HCT116 (cell line): ENCODE measurements around the gene SMAP2. TPM values are rescaled to one million over a fixed set of nuclear protein-coding genes. Genes with fewer than 3 reads are reported as not detected.

Experiments used
- ATAC-seq: fragments of 200-7000 bp; cut with Tn5 transposase; 2 replicates; pipeline ENCODE4 v1.9.1; 2020; ENCODE audit warnings: mild to moderate bottlenecking, moderate library complexity
- BruUV-seq: library from RNA; stranded (reverse); fragments of 400-500 nt; replicated peaks from 2 replicates; lab custom pipeline; 2021; lab: Mats Ljungman, UMichigan
- CTCF ChIA-PET: fragments of 300-600 bp; sonication (Branson Sonifier 250); formaldehyde crosslinking; loops from one replicate; lab custom pipeline; 2021; ENCODE audit warnings: antibody characterized with exemption; lab: Charles Lee
- POLR2A ChIA-PET: fragments of 300-600, 350-600 bp; sonication (Branson Sonifier 250); formaldehyde crosslinking; loops from one replicate; lab custom pipeline; 2021; ENCODE audit warnings: antibody characterized with exemption; lab: Charles Lee
- RAD21 ChIA-PET, 2 experiments: fragments of 300-600 bp; sonication (Branson Sonifier 250); formaldehyde crosslinking; loops; one replicate each; lab custom pipeline; 2023; ENCODE audit warnings: low total read pairs in 2 of 2; ENCODE audit not compliant: uncharacterized antibody in 2 of 2, unreplicated experiment in 2 of 2, low non-redundant PET in 1 of 2; lab: Charles Lee
- DNase-seq: peaks from one replicate; pipeline ENCODE4 v3.0.0-alpha.2; 2010; ENCODE audit warnings: low read depth, low spot score
- H2AFZ ChIP-seq: fragments of 200-600 bp; shearing (Covaris generic), sonication (generic); 2 replicates; pipeline ENCODE4 v1.6.1; 2017; ENCODE audit warnings: low read depth, mixed run types, mixed read lengths, antibody characterized with exemption, low read length; ENCODE audit not compliant: poor library complexity, severe bottlenecking
- H3K27ac ChIP-seq: 2 replicates; pipeline ENCODE4 v1.5.1; 2012; ENCODE audit warnings: low read depth, low read length
- H3K27me3 ChIP-seq: fragments of 200-600 bp; sonication (generic); 2 replicates; pipeline ENCODE4 v1.6.1; 2016; ENCODE audit warnings: mixed run types, low read length, mixed read lengths; ENCODE audit not compliant: insufficient read depth
- H3K36me3 ChIP-seq, 2 experiments: fragments of 200-500 bp in 1 of 2; fragments of 200-600 bp in 1 of 2; sonication (Bioruptor generic) in 1 of 2; sonication (generic) in 1 of 2; 2 replicates each; pipeline versions ENCODE4 v1.5.1 to v1.6.1; 2014 to 2016; ENCODE audit warnings: low read length in 2 of 2, inconsistent platforms in 1 of 2, mixed read lengths in 1 of 2, mixed run types in 1 of 2; ENCODE audit not compliant: insufficient read depth in 2 of 2, control insufficient read depth in 1 of 2
- H3K4me1 ChIP-seq, 2 experiments: fragments of 200-600 bp in 1 of 2; sonication (generic) in 1 of 2; 2 replicates each; pipeline versions ENCODE4 v1.5.1 to v1.6.1; 2012 to 2017; ENCODE audit warnings: low read length in 2 of 2, inconsistent platforms in 1 of 2, mild to moderate bottlenecking in 1 of 2, mixed read lengths in 1 of 2, mixed run types in 1 of 2, moderate library complexity in 1 of 2; ENCODE audit not compliant: insufficient read depth in 2 of 2, control insufficient read depth in 1 of 2
- H3K4me2 ChIP-seq: fragments of 200-600 bp; sonication (generic); 2 replicates; pipeline ENCODE4 v1.6.1; 2017; ENCODE audit warnings: mixed run types, low read length, mixed read lengths
- H3K4me3 ChIP-seq, 2 experiments: fragments of 200-600 bp in 1 of 2; sonication (generic) in 1 of 2; replicated peaks in 1 of 2; 2 replicates each; pipeline ENCODE4 v1.5.1; 2011 to 2016; ENCODE audit warnings: low read length in 2 of 2, control low read depth in 1 of 2, low read depth in 1 of 2, mild to moderate bottlenecking in 1 of 2, mixed read lengths in 1 of 2, mixed run types in 1 of 2
- H3K79me2 ChIP-seq: fragments of 200-600 bp; sonication (generic); 2 replicates; pipeline ENCODE4 v1.6.1; 2017; ENCODE audit warnings: mild to moderate bottlenecking, mixed run types, low read length, moderate library complexity, mixed read lengths; ENCODE audit not compliant: insufficient read depth
- H3K9ac ChIP-seq: fragments of 200-600 bp; sonication (generic); 2 replicates; pipeline ENCODE4 v1.6.1; 2016; ENCODE audit warnings: low read length, mixed read lengths
- H3K9me2 ChIP-seq: fragments of 200-600 bp; sonication (generic), shearing (Covaris generic); 2 replicates; pipeline ENCODE4 v1.6.1; 2017; ENCODE audit warnings: mixed run types, mild to moderate bottlenecking, moderate library complexity; ENCODE audit not compliant: insufficient read depth
- H3K9me3 ChIP-seq, 2 experiments: fragments of 200-500 bp in 1 of 2; fragments of 200-600 bp in 1 of 2; sonication (Bioruptor generic) in 1 of 2; sonication (generic) in 1 of 2; 2 replicates each; pipeline ENCODE4 v1.6.1; 2014 to 2017; ENCODE audit warnings: low read length in 2 of 2, mixed read lengths in 2 of 2, inconsistent platforms in 1 of 2, low read depth in 1 of 2, mild to moderate bottlenecking in 1 of 2, mixed run types in 1 of 2, moderate library complexity in 1 of 2; ENCODE audit not compliant: control insufficient read depth in 1 of 2, insufficient read depth in 1 of 2
- H4K20me1 ChIP-seq: fragments of 200-600 bp; sonication (generic), shearing (Covaris generic); 2 replicates; pipeline ENCODE4 v1.6.1; 2017; ENCODE audit warnings: mixed run types, mild to moderate bottlenecking, moderate library complexity; ENCODE audit not compliant: insufficient read depth
- CEBPB ChIP-seq: IDR thresholded peaks from 2 replicates; pipeline ENCODE4 v1.6.1; 2012; ENCODE audit warnings: low read depth
- ELF1 ChIP-seq: IDR thresholded peaks from 2 replicates; pipeline ENCODE4 v1.6.1; 2012; ENCODE audit warnings: low read depth, borderline replicate concordance
- EZH2phosphoT487 ChIP-seq: fragments of 200-600 bp; IDR thresholded peaks from 2 replicates; pipeline ENCODE4 v1.6.1; 2018; ENCODE audit warnings: antibody characterized with exemption, borderline replicate concordance
- JUND ChIP-seq: IDR thresholded peaks from 2 replicates; pipeline ENCODE4 v1.6.1; 2012
- MAX ChIP-seq: IDR thresholded peaks from 2 replicates; pipeline ENCODE4 v1.6.1; 2012
- POLR2A ChIP-seq: IDR thresholded peaks from 2 replicates; pipeline ENCODE4 v1.7.0; 2011; ENCODE audit warnings: borderline replicate concordance; ENCODE audit not compliant: insufficient read depth, insufficient read length; ENCODE audit errors: extremely low read depth
- RAD21 ChIP-seq: IDR thresholded peaks from 2 replicates; pipeline ENCODE4 v1.6.1; 2012; ENCODE audit warnings: low read depth, mild to moderate bottlenecking
- SIN3A ChIP-seq: IDR thresholded peaks from 2 replicates; pipeline ENCODE4 v1.6.1; 2012; ENCODE audit warnings: low read depth
- SP1 ChIP-seq: IDR thresholded peaks from 2 replicates; pipeline ENCODE4 v1.6.1; 2012; ENCODE audit warnings: low read depth
- SRF ChIP-seq: IDR thresholded peaks from 2 replicates; pipeline ENCODE4 v1.6.1; 2012; ENCODE audit warnings: low read depth
- TCF7L2 ChIP-seq: IDR thresholded peaks from 2 replicates; pipeline ENCODE4 v1.7.0; 2011; ENCODE audit warnings: borderline replicate concordance, inconsistent platforms; ENCODE audit not compliant: insufficient read depth, insufficient read length; ENCODE audit errors: extremely low read depth
- ZFX ChIP-seq: fragments of 450-650 bp; IDR thresholded peaks from 2 replicates; pipeline ENCODE4 v1.6.1; 2017
- ZNF274 ChIP-seq: fragments of 200-500 bp; sonication (Bioruptor generic); IDR thresholded peaks from 2 replicates; pipeline ENCODE4 v1.6.1; 2014; ENCODE audit warnings: mild to moderate bottlenecking, low read depth, low read length, inconsistent platforms
- intact Hi-C: fragments of 100-400 bp; cut with micrococcal nuclease; formaldehyde crosslinking; loops from 2 replicates; pipeline ENCODE4 v1.10.0; 2022
- total RNA-seq: library from RNA; stranded (reverse); gene quantifications from one replicate; pipeline ENCODE4 v1.2.1, GENCODE V29; 2021; ENCODE audit not compliant: unreplicated experiment

SMAP2 gene
- total RNA-seq, 1 experiment from 2014 or later: 16.4 TPM

- H4K20me1 ChIP-seq: no peaks in the 10 kb centered on the region
- H3K4me2 ChIP-seq: no peak overlapping the region
- H3K9me3 ChIP-seq: no peaks in the 10 kb centered on the region
- no peak for ATAC-seq
- H3K4me1 ChIP-seq: no peaks in the 10 kb centered on the region
- RAD21 ChIA-PET: no interaction called here
- no peaks in the 10 kb centered on the region for H3K27me3 ChIP-seq
- no peak for DNase-seq
- intact Hi-C loops: loop anchor here (5.0 kb wide), 1 partner anchor 63 kb away; no protein-coding TSS in a partner anchor
- H3K4me3 ChIP-seq: no peak overlapping the region
- BruUV-seq: no TSS peak
- H3K9ac ChIP-seq: no peak overlapping the region
- POLR2A ChIA-PET: no interaction called here
- H3K27ac ChIP-seq: no peak overlapping the region
- no peak for TF ChIP-seq SP1
- no peak for TF ChIP-seq SRF
- TF ChIP-seq SIN3A: no peak
- no peak for TF ChIP-seq POLR2A
- TF ChIP-seq CEBPB: no peak
- no peak for TF ChIP-seq MAX
- CTCF ChIA-PET: interaction anchor here (3.1 kb wide), 1 partner anchor 257 kb away, joined by 7 read pairs; no protein-coding TSS in a partner anchor
- H3K79me2 ChIP-seq: no peaks in the 10 kb centered on the region
- no peak overlapping the region for H2AFZ ChIP-seq
- no peaks in the 10 kb centered on the region for H3K36me3 ChIP-seq
- no peaks in the 10 kb centered on the region for H3K9me2 ChIP-seq
Observed at GRCh38 chr1:40399984-40400704, 26.6 kb downstream of the SMAP2 start.

GRCh38 chr1:40401473-40402201, 28.1 kb downstream of the SMAP2 start:
- DNase-seq (no peak), ATAC-seq (no peak)
- H3K4me3 ChIP-seq: no peak overlapping the region
- ChIA-PET CTCF (no interaction called here), RAD21 (no interaction called here), POLR2A (no interaction called here)
- H3K27ac ChIP-seq: no peak overlapping the region
- TF ChIP-seq RAD21 (no peak), CEBPB (no peak), ELF1 (no peak), SRF (no peak), POLR2A (no peak), EZH2phosphoT487 (no peak), JUND (no peak), SP1 (no peak), ZFX (no peak), ZNF274 (no peak), TCF7L2 (no peak)
- H3K79me2 ChIP-seq: no peaks in the 10 kb centered on the region
- no peaks in the 10 kb centered on the region for H3K4me1 ChIP-seq
- H3K27me3 ChIP-seq: no peaks in the 10 kb centered on the region
- no peak overlapping the region for H3K9ac ChIP-seq
- H3K4me2 ChIP-seq: no peak overlapping the region
- H3K9me3 ChIP-seq: no peaks in the 10 kb centered on the region
- BruUV-seq: no TSS peak
- H2AFZ ChIP-seq: no peak overlapping the region
- no peaks in the 10 kb centered on the region for H3K9me2 ChIP-seq
- no peaks in the 10 kb centered on the region for H3K36me3 ChIP-seq
- intact Hi-C loops: loop anchor here (5.0 kb wide), 1 partner anchor 64 kb away; no protein-coding TSS in a partner anchor
- H4K20me1 ChIP-seq: no peaks in the 10 kb centered on the region
